Loucy (cell line): Measurements from ENCODE around the gene NBEAL2.

Experiments
- H2AFZ ChIP-seq: fragments of 200-600 bp; sonication (generic); 2 replicates; pipeline ENCODE4 v1.6.0; 2016; ENCODE audit warnings: antibody characterized with exemption, mild to moderate bottlenecking, low read length, moderate library complexity
- H3F3A ChIP-seq: fragments of 200-600 bp; 2 replicates; pipeline ENCODE4 v1.6.0; 2016; ENCODE audit warnings: antibody characterized with exemption, low read depth, mild to moderate bottlenecking
- H3K27me3 ChIP-seq: fragments of 200-600 bp; sonication (generic); 2 replicates; pipeline ENCODE4 v1.6.1; 2014; ENCODE audit warnings: low read length, mild to moderate bottlenecking; ENCODE audit not compliant: insufficient read depth, poor library complexity, severe bottlenecking
- H3K36me3 ChIP-seq: fragments of 200-600 bp; sonication (generic); 2 replicates; pipeline ENCODE4 v1.6.1; 2016; ENCODE audit warnings: low read length; ENCODE audit not compliant: insufficient read depth
- H3K4me1 ChIP-seq: fragments of 200-600 bp; sonication (generic); 2 replicates; pipeline ENCODE4 v1.5.1; 2014; ENCODE audit warnings: low read length, mild to moderate bottlenecking; ENCODE audit not compliant: insufficient read depth, poor library complexity, severe bottlenecking
- H3K4me2 ChIP-seq: fragments of 200-600 bp; sonication (generic); 2 replicates; pipeline ENCODE4 v1.6.0; 2014; ENCODE audit warnings: antibody characterized with exemption, low read length, low read depth, mild to moderate bottlenecking; ENCODE audit not compliant: poor library complexity, severe bottlenecking
- H3K4me3 ChIP-seq: fragments of 200-600 bp; sonication (generic); 2 replicates; pipeline ENCODE4 v1.5.1; 2014; ENCODE audit warnings: low read length, mild to moderate bottlenecking, mixed read lengths; ENCODE audit not compliant: poor library complexity, severe bottlenecking
- H3K79me2 ChIP-seq: fragments of 200-600 bp; sonication (generic); 2 replicates; pipeline ENCODE4 v1.6.1; 2014; ENCODE audit warnings: low read length; ENCODE audit not compliant: insufficient read depth
- H3K9ac ChIP-seq: fragments of 200-600 bp; sonication (generic); 2 replicates; pipeline ENCODE4 v1.6.0; 2014; ENCODE audit warnings: mild to moderate bottlenecking, low read depth, low read length, moderate library complexity; ENCODE audit not compliant: poor library complexity, severe bottlenecking
- H3K9me2 ChIP-seq: fragments of 200-600 bp; sonication (generic); replicated peaks from 2 replicates; pipeline ENCODE4 v1.6.1; 2016; ENCODE audit warnings: low read depth, low read length, mixed read lengths
- H3K9me3 ChIP-seq: fragments of 200-600 bp; sonication (generic); 2 replicates; pipeline ENCODE4 v1.6.1; 2014; ENCODE audit warnings: mild to moderate bottlenecking, antibody characterized with exemption, low read length, low read depth; ENCODE audit not compliant: insufficient read depth
- H4K20me1 ChIP-seq: fragments of 200-600 bp; sonication (generic); 2 replicates; pipeline ENCODE4 v1.6.0; 2014; ENCODE audit warnings: antibody characterized with exemption, low read length, mild to moderate bottlenecking; ENCODE audit not compliant: insufficient read depth, poor library complexity, severe bottlenecking
- EZH2phosphoT487 ChIP-seq: fragments of 200-600 bp; IDR thresholded peaks from 2 replicates; pipeline ENCODE4 v1.6.1; 2018; ENCODE audit warnings: antibody characterized with exemption, mild to moderate bottlenecking, moderate library complexity, borderline replicate concordance
- TF ChIP-seq, protein P1 (sequence below): fragments of 200-600 bp; sonication (generic); conservative IDR thresholded peaks from 2 replicates; pipeline ENCODE4 v1.5.1; 2014; ENCODE audit warnings: mild to moderate bottlenecking, antibody characterized with exemption, low read length

The NBEAL2 gene

GRCh38 chr3:46998852-46999515, 19.5 kb downstream of the NBEAL2 start:
- Histone ChIP-seq H3F3A (no peaks in the 10 kb centered on the region), H3K4me2 (no peak overlapping the region), H3K9me2 (no peaks in the 10 kb centered on the region), H2AFZ (no peak overlapping the region), H3K4me3 (no peak overlapping the region), H4K20me1 (no peaks in the 10 kb centered on the region), H3K79me2 (no peaks in the 10 kb centered on the region), H3K36me3 (peaks cover 56% of the 10 kb centered on the region; the same call in 1 of the 2 replicates), H3K9me3 (no peaks in the 10 kb centered on the region), H3K9ac (no peak overlapping the region), H3K27me3 (no peaks in the 10 kb centered on the region), H3K4me1 (peaks cover 18% of the 10 kb centered on the region)
- TF ChIP-seq EZH2phosphoT487: no peak
- TF ChIP-seq, protein P1, sequence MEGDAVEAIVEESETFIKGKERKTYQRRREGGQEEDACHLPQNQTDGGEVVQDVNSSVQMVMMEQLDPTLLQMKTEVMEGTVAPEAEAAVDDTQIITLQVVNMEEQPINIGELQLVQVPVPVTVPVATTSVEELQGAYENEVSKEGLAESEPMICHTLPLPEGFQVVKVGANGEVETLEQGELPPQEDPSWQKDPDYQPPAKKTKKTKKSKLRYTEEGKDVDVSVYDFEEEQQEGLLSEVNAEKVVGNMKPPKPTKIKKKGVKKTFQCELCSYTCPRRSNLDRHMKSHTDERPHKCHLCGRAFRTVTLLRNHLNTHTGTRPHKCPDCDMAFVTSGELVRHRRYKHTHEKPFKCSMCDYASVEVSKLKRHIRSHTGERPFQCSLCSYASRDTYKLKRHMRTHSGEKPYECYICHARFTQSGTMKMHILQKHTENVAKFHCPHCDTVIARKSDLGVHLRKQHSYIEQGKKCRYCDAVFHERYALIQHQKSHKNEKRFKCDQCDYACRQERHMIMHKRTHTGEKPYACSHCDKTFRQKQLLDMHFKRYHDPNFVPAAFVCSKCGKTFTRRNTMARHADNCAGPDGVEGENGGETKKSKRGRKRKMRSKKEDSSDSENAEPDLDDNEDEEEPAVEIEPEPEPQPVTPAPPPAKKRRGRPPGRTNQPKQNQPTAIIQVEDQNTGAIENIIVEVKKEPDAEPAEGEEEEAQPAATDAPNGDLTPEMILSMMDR: no peak

GRCh38 chr3:46999516-47000197, 20.2 kb downstream of the NBEAL2 start:
- Histone ChIP-seq H3K79me2 (no peaks in the 10 kb centered on the region), H3K4me2 (no peak overlapping the region), H3K36me3 (peaks cover 59% of the 10 kb centered on the region; the same call in 1 of the 2 replicates), H3K9me2 (no peaks in the 10 kb centered on the region), H3K4me1 (peaks cover 18% of the 10 kb centered on the region), H2AFZ (no peak overlapping the region), H3K27me3 (no peaks in the 10 kb centered on the region), H3K9ac (no peak overlapping the region), H3F3A (no peaks in the 10 kb centered on the region), H4K20me1 (no peaks in the 10 kb centered on the region), H3K4me3 (no peak overlapping the region), H3K9me3 (no peaks in the 10 kb centered on the region)
- no peak for TF ChIP-seq EZH2phosphoT487
- TF ChIP-seq, protein P1: no peak

DNA sequence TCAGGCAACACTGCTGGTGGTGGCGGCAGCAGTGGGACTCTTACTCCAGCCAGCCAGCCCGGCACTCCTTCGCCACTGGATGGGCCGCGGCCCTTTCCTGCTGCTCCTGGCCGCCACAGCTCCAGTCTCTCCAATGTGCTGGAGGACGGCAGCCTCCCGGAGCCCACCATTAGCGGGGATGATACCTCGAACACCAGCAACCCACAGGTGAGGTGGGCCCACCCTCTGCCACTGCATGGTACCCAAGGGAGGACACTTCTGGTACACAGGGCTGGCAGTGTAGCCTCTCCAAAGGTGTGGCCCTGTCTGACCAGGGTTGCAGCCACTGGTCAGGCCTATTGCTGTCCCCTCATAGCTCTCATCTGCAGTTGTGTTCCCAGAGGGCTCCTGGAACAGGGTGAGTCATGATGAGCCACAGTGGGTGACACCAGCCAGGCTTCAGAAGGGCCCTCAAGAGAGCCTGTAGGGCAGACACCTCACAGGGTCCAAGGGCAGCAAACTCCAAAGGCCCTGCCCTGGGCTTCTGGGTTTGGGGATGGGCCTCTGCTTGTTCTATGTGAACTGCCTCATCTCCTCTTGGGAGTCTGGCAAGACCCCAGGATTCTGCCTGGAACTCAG, 20.8 kb downstream of the NBEAL2 start:
- H3K79me2 ChIP-seq: no peaks in the 10 kb centered on the region
- TF ChIP-seq EZH2phosphoT487: no peak
- no peaks in the 10 kb centered on the region for H3K9me3 ChIP-seq
- peaks cover 18% of the 10 kb centered on the region for H3K4me1 ChIP-seq
- H3K4me2 ChIP-seq: no peak overlapping the region
- H3F3A ChIP-seq: no peaks in the 10 kb centered on the region
- H3K4me3 ChIP-seq: no peak overlapping the region
- H3K27me3 ChIP-seq: no peaks in the 10 kb centered on the region
- H3K36me3 ChIP-seq: peaks cover 64% of the 10 kb centered on the region; the same call in 1 of the 2 replicates
- H3K9ac ChIP-seq: no peak overlapping the region
- H2AFZ ChIP-seq: no peak overlapping the region
- no peaks in the 10 kb centered on the region for H4K20me1 ChIP-seq
- H3K9me2 ChIP-seq: no peaks in the 10 kb centered on the region
